IPS-15b (cell line): ENCODE data around the gene ARCN1.

Experiments
- H3K27me3 ChIP-seq: one replicate; pipeline ENCODE4 v1.6.1; 2013; ENCODE audit warnings: low read length; ENCODE audit not compliant: control insufficient read depth, insufficient read depth
- H3K36me3 ChIP-seq: one replicate; pipeline ENCODE4 v1.6.1; 2013; ENCODE audit warnings: low read length; ENCODE audit not compliant: control insufficient read depth, insufficient read depth
- H3K4me1 ChIP-seq: one replicate; pipeline ENCODE4 v1.6.1; 2013; ENCODE audit warnings: mild to moderate bottlenecking, low read length; ENCODE audit not compliant: control insufficient read depth, insufficient read depth
- H3K4me3 ChIP-seq: one replicate; pipeline ENCODE4 v1.5.1; 2013; ENCODE audit warnings: low read depth, low read length
- H3K9ac ChIP-seq: one replicate; pipeline ENCODE4 v1.6.1; 2013; ENCODE audit warnings: low read depth, mild to moderate bottlenecking, low read length
- H3K9me3 ChIP-seq: one replicate; pipeline ENCODE4 v1.6.1; 2013; ENCODE audit warnings: mild to moderate bottlenecking, low read length; ENCODE audit not compliant: control insufficient read depth, insufficient read depth

ARCN1 gene

GRCh38 chr11:118618991-118619375 lies 46.8 kb downstream of the ARCN1 start:
- no peaks in the 10 kb centered on the region for H3K9me3 ChIP-seq
- no peaks in the 10 kb centered on the region for H3K36me3 ChIP-seq
- peaks cover 36% of the 10 kb centered on the region for H3K4me1 ChIP-seq
- no peak overlapping the region for H3K9ac ChIP-seq
- peaks cover under 1% of the 10 kb centered on the region for H3K27me3 ChIP-seq
- H3K4me3 ChIP-seq: no peak overlapping the region

GRCh38 chr11:118619444-118620197 lies 47.4 kb downstream of the ARCN1 start:
- Histone ChIP-seq H3K4me3 (no peak overlapping the region), H3K9ac (no peak overlapping the region), H3K36me3 (no peaks in the 10 kb centered on the region), H3K27me3 (no peaks in the 10 kb centered on the region), H3K4me1 (peaks cover 33% of the 10 kb centered on the region), H3K9me3 (no peaks in the 10 kb centered on the region)

DNA sequence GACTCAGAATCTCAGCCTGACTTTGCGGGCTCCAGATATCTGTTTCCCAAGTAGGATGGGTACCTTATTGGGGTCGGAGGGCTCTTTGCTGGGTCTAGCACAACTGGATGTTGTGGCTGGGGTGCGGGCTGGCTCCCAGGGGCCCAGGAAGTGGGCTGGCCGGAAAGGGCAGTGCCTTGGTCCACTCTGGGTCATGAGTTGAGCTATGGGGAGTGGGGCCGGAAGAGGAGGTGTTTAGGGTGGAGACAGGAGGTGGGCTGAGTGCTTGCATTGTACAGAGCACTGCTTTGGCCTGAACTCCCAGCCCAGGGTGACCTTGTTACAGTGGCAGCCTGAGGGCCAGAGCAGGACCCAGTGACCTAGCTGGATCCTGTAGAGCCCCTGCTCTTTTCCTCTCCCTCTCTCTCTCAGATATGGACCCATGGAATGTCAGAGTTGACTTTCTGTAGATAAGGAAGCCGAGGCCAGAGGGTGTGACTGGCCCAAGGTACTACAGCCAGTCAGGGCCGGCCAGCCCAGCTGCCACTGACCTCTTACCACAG lies 48.4 kb downstream of the ARCN1 start:
- Histone ChIP-seq H3K4me1 (peaks cover 27% of the 10 kb centered on the region), H3K9ac (peak overlapping the region; percentile 29), H3K4me3 (peak overlapping the region; percentile 39), H3K27me3 (no peaks in the 10 kb centered on the region), H3K36me3 (no peaks in the 10 kb centered on the region), H3K9me3 (no peaks in the 10 kb centered on the region)

DNA sequence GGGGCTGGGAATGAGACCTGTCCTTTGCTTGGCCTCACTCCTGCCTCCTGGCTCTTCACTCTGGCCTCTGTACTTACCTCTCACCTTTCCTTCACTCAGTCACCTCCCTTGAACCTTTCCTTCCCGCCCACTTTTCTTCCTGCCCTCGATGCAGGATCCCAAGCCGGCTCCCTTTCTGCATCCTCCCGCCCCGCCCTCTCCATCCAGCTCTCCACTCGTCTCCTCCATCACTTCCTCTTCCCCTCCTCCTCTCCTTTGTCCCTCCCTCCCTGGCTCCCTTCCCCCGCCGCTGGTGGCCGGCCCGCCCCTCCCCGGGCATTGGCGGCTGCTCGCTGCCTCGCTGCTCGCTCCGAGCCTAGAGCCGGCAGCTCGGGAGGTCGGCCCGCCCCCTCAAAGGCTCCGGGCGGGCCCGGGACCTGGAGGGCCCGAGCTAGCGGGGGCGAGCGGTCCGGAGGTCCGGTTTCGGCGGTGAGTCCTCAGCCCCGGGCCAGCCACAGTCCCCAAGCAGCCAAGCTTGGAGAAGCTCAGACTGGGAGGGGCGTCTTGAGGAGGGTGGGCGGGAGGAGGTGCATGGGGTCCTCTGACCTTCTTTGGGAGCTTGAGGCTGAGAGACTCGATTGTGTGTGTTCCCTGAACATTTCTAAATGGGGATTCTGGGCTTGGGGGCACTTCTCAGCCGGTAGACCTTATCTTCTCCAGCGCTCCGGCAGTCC lies 49.0 kb downstream of the ARCN1 start:
- peak overlapping the region; percentile 60 for H3K4me3 ChIP-seq
- peak overlapping the region; percentile 61 for H3K9ac ChIP-seq
- H3K4me1 ChIP-seq: peaks cover 20% of the 10 kb centered on the region
- no peaks in the 10 kb centered on the region for H3K36me3 ChIP-seq
- H3K9me3 ChIP-seq: no peaks in the 10 kb centered on the region
- H3K27me3 ChIP-seq: no peaks in the 10 kb centered on the region

- H3K4me3 ChIP-seq: peak overlapping the region; percentile 60
- no peaks in the 10 kb centered on the region for H3K9me3 ChIP-seq
- H3K36me3 ChIP-seq: no peaks in the 10 kb centered on the region
- H3K9ac ChIP-seq: peak overlapping the region; percentile 61
- no peaks in the 10 kb centered on the region for H3K27me3 ChIP-seq
- H3K4me1 ChIP-seq: peaks cover 18% of the 10 kb centered on the region
These were observed 49.7 kb downstream of the ARCN1 start for GRCh38 chr11:118621784-118622375.

- H3K9me3 ChIP-seq: no peaks in the 10 kb centered on the region
- H3K4me1 ChIP-seq: peaks cover 17% of the 10 kb centered on the region
- no peaks in the 10 kb centered on the region for H3K27me3 ChIP-seq
- peak overlapping the region; percentile 60 for H3K4me3 ChIP-seq
- no peak overlapping the region for H3K9ac ChIP-seq
- peaks cover 6% of the 10 kb centered on the region for H3K36me3 ChIP-seq
These were observed 50.4 kb downstream of the ARCN1 start for GRCh38 chr11:118622376-118623268.

DNA sequence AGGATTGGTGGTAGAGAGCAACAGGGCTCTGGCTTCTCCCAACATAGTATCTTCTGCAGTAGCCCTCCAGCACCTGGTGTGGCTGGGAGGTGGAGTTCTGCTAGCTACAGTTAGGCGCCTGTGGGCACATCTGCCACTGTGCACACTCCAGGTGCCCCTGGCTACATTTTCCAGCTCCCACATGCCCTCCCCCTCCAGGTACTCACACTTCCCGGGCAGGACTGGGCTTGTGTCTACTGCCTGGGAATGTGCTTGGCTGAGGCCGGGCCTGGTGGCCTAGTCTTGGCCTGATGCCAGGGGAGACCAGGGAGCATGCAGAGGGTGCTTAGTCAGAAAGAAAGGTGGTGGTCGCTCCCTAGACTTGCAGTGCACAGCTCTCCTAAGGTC lies 51.1 kb downstream of the ARCN1 start:
- no peaks in the 10 kb centered on the region for H3K27me3 ChIP-seq
- H3K9me3 ChIP-seq: no peaks in the 10 kb centered on the region
- H3K4me1 ChIP-seq: peaks cover 15% of the 10 kb centered on the region
- H3K9ac ChIP-seq: no peak overlapping the region
- peaks cover 8% of the 10 kb centered on the region for H3K36me3 ChIP-seq
- H3K4me3 ChIP-seq: no peak overlapping the region

- no peak overlapping the region for H3K4me3 ChIP-seq
- H3K27me3 ChIP-seq: no peaks in the 10 kb centered on the region
- peaks cover 15% of the 10 kb centered on the region for H3K4me1 ChIP-seq
- no peaks in the 10 kb centered on the region for H3K9me3 ChIP-seq
- peaks cover 20% of the 10 kb centered on the region for H3K36me3 ChIP-seq
- H3K9ac ChIP-seq: no peak overlapping the region
These were observed 53.0 kb downstream of the ARCN1 start for GRCh38 chr11:118625036-118625690.

- H3K36me3 ChIP-seq: peaks cover 20% of the 10 kb centered on the region
- no peaks in the 10 kb centered on the region for H3K9me3 ChIP-seq
- no peaks in the 10 kb centered on the region for H3K27me3 ChIP-seq
- no peak overlapping the region for H3K4me3 ChIP-seq
- H3K9ac ChIP-seq: no peak overlapping the region
- H3K4me1 ChIP-seq: peaks cover 11% of the 10 kb centered on the region
These were observed 53.8 kb downstream of the ARCN1 start for GRCh38 chr11:118625976-118626375.

DNA sequence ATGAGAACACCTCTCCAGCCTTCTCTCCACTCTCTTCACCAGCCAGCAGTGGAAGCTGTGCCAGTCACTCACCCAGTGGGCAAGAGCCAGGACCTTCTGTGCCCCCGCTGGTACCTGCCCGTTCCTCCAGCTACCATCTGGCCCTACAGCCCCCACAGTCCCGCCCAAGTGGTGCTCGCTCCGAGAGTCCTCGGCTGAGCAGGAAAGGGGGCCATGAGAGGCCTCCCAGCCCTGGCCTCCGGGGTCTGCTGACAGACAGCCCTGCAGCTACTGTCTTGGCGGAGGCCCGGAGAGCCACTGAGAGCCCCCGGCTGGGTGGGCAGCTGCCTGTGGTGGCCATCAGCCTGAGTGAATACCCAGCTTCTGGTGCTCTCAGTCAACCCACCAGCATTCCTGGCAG lies 55.4 kb downstream of the ARCN1 start:
- no peaks in the 10 kb centered on the region for H3K9me3 ChIP-seq
- no peak overlapping the region for H3K9ac ChIP-seq
- no peak overlapping the region for H3K4me3 ChIP-seq
- H3K36me3 ChIP-seq: peaks cover 27% of the 10 kb centered on the region
- peaks cover 2% of the 10 kb centered on the region for H3K4me1 ChIP-seq
- H3K27me3 ChIP-seq: no peaks in the 10 kb centered on the region

DNA sequence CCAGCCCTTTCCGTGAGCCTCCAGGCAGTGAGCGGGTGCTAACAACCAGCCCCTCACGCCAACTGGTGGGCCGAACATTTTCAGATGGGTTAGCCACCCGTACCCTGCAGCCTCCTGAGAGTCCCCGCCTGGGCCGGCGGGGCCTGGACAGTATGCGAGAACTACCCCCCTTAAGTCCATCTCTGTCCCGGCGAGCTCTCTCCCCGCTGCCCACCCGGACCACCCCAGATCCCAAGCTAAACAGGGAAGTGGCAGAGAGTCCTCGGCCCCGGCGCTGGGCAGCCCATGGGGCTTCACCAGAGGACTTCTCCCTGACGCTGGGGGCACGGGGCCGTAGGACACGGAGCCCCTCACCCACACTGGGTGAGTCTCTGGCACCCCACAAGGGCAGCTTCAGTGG lies 55.8 kb downstream of the ARCN1 start:
- Histone ChIP-seq H3K9ac (no peak overlapping the region), H3K27me3 (no peaks in the 10 kb centered on the region), H3K9me3 (no peaks in the 10 kb centered on the region), H3K4me1 (no peaks in the 10 kb centered on the region), H3K36me3 (peaks cover 27% of the 10 kb centered on the region), H3K4me3 (no peak overlapping the region)
